ENCODE data around the gene FKBP5. TPM values are rescaled to one million over a fixed set of nuclear protein-coding genes. Genes with fewer than 3 reads are reported as not detected.

FKBP5 gene
- total and polyA plus RNA-seq, 9 of the 15 experiments (the other 6 are each of a cell fraction or from before 2014, with no cell fraction given): 32.7 to 151 (median 75.0) TPM

DNA sequence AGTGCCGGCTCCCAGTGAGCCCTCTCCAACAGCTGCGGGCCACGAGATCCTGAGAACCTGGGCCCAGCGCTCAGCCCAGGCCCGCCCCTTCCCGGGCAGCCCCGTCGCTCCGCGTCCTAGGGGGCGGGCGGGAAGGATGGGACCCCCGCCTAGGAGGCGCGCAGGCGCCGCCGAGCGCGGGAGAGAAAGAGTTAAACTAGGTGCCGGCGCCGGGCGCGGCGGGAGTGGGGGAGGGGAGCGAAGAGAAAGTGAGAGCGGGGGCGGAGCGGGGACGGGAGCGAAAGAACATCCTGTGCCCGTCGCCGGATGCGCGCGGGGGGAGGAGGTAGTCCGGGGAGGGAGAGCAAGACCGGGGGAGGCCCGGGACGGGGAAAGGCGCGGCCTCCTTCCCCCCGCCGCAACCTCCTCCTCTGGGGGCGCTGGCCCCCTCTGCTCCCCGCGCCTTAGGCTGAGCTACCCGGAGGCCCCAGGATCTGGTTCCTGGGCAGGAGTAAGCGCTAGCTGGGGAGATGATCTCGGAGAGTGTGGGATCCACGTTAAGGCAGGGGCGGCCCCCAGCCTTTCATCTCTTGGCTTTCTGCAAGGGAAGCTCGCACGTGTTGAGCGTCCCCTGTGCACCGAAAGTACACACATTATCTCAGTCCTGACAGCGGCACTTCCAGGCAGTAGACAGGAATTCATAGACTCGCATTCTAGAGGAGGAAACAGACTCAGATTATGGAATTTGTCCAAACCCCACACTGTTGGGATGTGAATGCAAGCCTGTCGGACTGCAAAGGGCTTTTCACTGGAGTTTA lies 43.2 kb upstream of the FKBP5 start (continued):
- TF ChIP-seq ZNF282 (CRISPR knock-in tag; IDR thresholded peaks at IDR 0.05) (no peak), TAL1 (IDR thresholded peaks at IDR 0.05) (0 out of 2 replicates have a peak, but pooled peaks have one; percentile 10), ZNF707 (CRISPR knock-in tag; conservative IDR thresholded peaks at IDR 0.05) (no peak), SREBF1 (IDR thresholded peaks at IDR 0.05; ENCODE audit: borderline replicate concordance, low read depth, low read length) (no peak), FOXJ3 (CRISPR knock-in tag; IDR thresholded peaks at IDR 0.05) (no peak), ZNF76 (CRISPR knock-in tag; IDR thresholded peaks at IDR 0.05; ENCODE audit: borderline replicate concordance) (no peak), KDM1A (IDR thresholded peaks at IDR 0.05) (peak in 1 of 2 experiments; percentile 84; a peak in 3 of 4 replicates), NFIC (IDR thresholded peaks at IDR 0.05) (peak; percentile 49), RBBP5 (IDR thresholded peaks at IDR 0.05; ENCODE audit: borderline replicate concordance, insufficient read depth, low read length, poor library complexity, severe bottlenecking) (peak; percentile 78), COPS2 (conservative IDR thresholded peaks at IDR 0.05) (no peak), ETV1 (tag; conservative IDR thresholded peaks at IDR 0.05; ENCODE audit: low read depth) (peak; percentile 97), LARP7 (IDR thresholded peaks at IDR 0.05) (peak; percentile 31; the same call in 1 of the 2 replicates), ZNF134 (CRISPR knock-in tag; conservative IDR thresholded peaks at IDR 0.05) (0 out of 2 replicates have a peak, but pooled peaks have one; percentile 24), HNRNPUL1 (IDR thresholded peaks at IDR 0.05; ENCODE audit: low read length) (no peak), ZNF586 (CRISPR knock-in tag; conservative IDR thresholded peaks at IDR 0.05) (no peak), RBFOX2 (IDR thresholded peaks at IDR 0.05; ENCODE audit: low read depth, low read length) (peak; percentile 92), MYNN (IDR thresholded peaks at IDR 0.05) (no peak; the same call in 1 of the 2 replicates), MYNN (CRISPR knock-in tag; IDR thresholded peaks at IDR 0.05) (no peak), SMAD3 (CRISPR knock-in tag; conservative IDR thresholded peaks at IDR 0.05) (no peak), FOXK1 (CRISPR knock-in tag; IDR thresholded peaks at IDR 0.05; ENCODE audit: borderline replicate concordance) (no peak)
- TF ChIP-seq, protein P1, sequence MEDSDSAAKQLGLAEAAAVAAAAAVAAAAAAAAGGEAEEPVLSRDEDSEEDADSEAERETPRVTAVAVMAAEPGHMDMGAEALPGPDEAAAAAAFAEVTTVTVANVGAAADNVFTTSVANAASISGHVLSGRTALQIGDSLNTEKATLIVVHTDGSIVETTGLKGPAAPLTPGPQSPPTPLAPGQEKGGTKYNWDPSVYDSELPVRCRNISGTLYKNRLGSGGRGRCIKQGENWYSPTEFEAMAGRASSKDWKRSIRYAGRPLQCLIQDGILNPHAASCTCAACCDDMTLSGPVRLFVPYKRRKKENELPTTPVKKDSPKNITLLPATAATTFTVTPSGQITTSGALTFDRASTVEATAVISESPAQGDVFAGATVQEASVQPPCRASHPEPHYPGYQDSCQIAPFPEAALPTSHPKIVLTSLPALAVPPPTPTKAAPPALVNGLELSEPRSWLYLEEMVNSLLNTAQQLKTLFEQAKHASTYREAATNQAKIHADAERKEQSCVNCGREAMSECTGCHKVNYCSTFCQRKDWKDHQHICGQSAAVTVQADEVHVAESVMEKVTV (CRISPR knock-in tag; IDR thresholded peaks at IDR 0.05): no peak
- TF ChIP-seq, protein P2, sequence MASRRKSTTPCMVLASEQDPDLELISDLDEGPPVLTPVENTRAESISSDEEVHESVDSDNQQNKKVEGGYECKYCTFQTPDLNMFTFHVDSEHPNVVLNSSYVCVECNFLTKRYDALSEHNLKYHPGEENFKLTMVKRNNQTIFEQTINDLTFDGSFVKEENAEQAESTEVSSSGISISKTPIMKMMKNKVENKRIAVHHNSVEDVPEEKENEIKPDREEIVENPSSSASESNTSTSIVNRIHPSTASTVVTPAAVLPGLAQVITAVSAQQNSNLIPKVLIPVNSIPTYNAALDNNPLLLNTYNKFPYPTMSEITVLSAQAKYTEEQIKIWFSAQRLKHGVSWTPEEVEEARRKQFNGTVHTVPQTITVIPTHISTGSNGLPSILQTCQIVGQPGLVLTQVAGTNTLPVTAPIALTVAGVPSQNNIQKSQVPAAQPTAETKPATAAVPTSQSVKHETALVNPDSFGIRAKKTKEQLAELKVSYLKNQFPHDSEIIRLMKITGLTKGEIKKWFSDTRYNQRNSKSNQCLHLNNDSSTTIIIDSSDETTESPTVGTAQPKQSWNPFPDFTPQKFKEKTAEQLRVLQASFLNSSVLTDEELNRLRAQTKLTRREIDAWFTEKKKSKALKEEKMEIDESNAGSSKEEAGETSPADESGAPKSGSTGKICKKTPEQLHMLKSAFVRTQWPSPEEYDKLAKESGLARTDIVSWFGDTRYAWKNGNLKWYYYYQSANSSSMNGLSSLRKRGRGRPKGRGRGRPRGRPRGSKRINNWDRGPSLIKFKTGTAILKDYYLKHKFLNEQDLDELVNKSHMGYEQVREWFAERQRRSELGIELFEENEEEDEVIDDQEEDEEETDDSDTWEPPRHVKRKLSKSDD (conservative IDR thresholded peaks at IDR 0.05; ENCODE audit: low read length): 0 out of 2 replicates have a peak, but pooled peaks have one; percentile 53
- TF ChIP-seq, protein P3, sequence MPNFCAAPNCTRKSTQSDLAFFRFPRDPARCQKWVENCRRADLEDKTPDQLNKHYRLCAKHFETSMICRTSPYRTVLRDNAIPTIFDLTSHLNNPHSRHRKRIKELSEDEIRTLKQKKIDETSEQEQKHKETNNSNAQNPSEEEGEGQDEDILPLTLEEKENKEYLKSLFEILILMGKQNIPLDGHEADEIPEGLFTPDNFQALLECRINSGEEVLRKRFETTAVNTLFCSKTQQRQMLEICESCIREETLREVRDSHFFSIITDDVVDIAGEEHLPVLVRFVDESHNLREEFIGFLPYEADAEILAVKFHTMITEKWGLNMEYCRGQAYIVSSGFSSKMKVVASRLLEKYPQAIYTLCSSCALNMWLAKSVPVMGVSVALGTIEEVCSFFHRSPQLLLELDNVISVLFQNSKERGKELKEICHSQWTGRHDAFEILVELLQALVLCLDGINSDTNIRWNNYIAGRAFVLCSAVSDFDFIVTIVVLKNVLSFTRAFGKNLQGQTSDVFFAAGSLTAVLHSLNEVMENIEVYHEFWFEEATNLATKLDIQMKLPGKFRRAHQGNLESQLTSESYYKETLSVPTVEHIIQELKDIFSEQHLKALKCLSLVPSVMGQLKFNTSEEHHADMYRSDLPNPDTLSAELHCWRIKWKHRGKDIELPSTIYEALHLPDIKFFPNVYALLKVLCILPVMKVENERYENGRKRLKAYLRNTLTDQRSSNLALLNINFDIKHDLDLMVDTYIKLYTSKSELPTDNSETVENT (CRISPR knock-in tag; IDR thresholded peaks at IDR 0.05): peak; percentile 72; the same call in 1 of the 2 replicates
